GM21528 (cell line): Measurements from ENCODE around the gene HYAL1.
"Not testable (repeated sequence)": the region's sequence is repeated elsewhere in the genome, so short reads cannot be mapped to it uniquely, and the experiment has no call there.

Source experiments
- ATAC-seq: cut with Tn5 transposase; IDR thresholded peaks from one replicate; pipeline ENCODE4 v1.9.1; 2021; ENCODE audit warnings: mild to moderate bottlenecking, moderate library complexity; ENCODE audit not compliant: unreplicated experiment, low FRiP score

The HYAL1 gene

DNA sequence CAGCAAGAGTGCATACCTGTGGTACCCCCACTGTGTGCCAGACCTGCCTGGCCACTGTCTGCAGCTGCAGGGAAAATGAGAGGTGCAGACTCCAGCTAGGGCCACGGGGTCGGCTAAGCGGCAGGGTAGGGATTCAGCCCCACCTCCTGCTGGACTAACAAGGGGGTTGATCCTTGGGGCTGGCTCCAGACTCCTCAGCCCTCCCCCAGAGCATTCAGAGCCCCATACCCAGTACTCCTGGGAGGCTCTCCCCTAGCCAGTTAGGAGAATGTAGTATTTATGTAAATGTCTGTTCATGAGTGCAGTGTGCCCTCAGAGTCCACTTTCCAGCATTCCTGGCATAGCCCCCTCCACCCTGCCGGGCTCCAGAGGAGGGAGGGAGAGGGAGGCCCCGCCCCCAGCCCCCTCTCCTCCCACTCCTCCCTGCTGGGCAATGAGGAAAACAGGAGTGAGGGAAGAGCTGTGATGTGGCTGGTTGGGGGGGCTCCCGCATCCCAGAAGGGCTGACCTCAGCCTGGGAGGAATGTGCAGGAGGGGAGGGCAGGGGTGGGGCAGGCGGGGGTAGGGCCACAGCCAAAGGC lies 38.9 kb downstream of the HYAL1 start:
- ATAC-seq, result no peak

DNA sequence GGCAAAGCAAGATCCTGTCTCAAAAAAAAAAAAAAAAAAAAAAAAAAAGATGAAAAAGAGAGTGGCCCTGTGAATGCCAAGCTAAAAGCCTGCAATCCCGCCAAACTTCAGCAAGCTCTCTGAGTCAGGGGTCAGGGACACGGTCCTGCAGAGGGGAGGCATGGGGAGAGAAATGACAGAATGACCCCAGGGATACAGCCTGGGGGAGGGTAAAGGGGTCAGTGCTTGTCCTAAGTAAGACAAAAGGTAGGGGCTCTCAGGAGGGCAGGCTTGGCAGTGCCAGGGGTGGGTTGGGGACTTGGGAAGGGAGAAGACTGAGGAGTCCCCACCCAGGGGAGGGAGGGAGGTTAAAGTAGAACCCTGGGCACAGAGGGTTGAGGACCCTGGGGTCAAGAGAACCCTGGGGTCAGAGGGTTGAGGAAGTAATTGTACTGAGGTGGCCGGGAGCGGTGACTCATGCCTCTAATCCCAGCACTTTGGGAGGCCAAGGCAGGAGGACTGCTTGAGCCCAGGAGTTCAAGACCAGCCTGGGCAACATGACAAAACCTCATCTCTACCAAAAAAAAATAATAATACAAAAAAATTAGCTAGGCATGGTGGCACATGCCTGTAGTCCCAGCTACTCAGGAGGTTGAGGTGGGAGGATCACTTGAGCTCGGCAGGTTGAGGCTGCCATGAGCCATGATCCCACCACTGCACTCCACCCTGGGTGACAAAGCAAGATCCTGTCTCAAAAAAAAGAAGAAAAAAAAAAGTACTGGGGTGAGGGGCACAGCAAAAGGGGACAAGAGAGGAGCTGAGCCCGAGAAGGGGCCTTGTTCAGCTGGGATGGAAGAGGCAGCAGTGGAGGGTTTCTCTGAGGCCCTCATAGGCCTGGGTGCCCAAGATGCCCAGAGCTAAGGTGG lies 39.6 kb downstream of the HYAL1 start:
- ATAC-seq, result no peak

DNA sequence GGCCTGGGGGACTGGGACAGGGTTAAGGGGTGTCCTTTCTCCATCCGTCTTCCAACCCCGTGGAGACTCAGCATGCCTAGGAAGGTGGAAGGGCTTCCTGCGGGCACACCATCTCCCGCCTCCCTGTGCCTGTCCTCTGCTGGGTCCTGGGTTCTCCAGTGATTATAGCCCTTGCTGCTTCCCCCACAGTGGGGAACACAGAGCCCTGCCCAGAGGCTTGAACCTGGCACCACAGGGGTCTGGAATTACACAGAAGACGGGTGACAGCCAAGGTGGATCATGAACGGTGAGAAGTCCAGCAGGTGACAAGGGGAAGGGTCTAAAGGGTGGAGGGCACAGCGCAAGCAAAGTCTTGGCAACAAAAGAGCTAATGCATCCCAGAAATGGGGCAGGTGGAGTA lies 40.6 kb downstream of the HYAL1 start:
- no peak for ATAC-seq

DNA sequence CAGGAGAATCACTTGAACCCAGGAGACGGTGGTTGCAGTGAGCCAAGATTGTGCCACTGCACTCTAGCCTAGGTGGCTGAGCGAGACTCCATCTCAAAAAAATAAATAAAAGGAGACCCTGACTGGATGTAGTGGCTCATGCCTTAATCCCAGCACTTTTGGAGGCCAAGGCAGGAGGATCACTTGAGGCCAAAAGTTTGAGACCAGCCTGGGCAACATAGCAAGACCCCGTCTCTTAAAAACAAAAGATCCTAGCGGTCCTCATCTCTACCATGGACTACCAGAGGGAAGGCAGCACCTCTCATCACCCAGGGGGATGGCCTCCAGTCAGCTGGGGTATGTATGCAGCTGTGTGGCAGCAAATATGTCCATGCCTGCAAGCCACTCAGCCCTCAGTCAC lies 41.2 kb downstream of the HYAL1 start:
- ATAC-seq, result not testable (repeated sequence)

DNA sequence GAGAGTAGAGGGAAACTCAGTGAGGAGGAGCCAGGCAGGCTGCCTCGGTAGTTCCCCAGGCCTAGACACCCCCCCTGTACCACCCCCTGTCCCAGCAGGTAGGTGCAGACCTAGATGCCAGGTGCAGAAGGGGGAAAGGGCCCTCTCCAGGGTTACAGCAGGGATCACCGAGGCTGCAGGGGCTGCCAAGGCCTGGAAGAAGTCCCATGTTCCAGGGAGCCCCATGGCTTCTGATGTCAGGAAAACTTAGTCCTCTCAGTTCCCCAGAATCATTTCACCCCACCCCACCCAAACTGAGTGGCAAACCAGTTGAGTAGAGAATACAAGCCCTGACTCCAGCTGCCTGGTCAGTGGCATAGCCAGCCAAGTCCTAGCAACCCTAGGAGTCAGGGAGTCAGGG lies 41.9 kb downstream of the HYAL1 start:
- no peak for ATAC-seq

DNA sequence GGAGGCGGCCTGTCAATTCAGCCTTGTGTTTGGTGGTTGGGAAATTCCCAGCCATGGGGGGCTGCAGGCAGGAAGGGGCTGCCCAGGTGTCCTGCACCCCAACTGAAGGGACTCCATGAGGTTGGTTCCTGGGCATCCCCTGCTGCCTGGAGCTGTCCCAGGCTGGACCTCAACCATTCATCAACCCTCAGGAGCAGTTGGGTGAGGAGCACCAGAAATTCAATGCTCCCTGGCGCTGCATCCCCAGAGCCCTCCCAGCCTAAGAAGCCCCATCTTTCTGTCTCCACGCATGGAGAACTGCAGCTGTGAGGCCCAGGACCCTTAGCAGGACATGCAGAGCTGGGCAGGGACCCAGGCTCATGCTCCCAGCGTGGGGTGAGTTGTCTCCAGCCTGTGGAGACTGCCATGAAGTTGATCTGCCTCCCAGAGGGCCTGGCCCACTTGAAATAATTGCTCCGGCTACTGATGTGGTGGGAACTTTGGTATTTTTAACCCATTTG lies 42.4 kb downstream of the HYAL1 start:
- ATAC-seq, result no peak

DNA sequence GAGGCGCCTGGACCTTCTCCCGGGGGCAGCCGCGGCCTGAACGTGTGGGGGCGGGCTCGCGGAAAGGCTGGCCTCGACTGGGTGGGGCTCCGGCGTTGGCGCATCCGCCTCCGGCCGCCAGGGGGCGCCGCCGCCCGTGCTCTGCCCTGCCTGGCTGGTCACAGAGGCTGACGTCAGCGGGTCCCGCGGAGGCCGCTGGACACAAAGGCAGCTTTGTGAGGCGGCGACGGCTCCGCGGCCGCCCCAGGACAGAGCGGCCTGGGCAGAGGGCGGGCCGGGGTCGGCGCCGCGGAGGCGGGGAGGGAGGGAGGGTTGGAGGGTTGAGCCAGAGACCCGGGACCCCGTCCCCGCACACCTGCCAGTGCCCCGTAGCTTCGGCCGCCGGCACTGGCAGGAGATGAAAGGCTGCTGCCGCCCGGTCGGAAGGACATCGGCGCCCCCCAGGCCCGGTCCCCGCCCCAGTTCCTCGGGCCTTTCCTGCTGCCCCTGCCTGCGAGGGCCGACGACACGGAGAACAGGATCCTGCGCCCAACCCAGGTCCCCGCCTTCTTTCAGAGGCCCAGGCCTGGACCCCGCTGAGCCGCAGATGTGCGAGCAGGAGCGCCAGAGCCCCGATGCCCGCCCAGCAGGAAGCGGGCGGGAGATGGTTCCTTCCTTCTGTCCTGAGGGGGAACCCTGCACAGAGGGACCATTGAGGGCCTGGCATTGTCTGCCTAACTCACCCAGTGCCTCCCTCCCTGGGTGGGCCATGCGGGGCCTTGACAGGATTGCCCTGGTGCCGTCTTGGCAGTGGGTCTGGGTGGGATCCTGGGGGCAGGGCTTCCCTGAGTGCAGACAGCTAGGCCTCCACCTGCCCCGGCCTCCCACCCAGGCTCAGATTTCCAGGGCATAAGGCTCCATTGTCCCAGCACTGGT lies 43.1 kb downstream of the HYAL1 start:
- peak; percentile 81 for ATAC-seq

DNA sequence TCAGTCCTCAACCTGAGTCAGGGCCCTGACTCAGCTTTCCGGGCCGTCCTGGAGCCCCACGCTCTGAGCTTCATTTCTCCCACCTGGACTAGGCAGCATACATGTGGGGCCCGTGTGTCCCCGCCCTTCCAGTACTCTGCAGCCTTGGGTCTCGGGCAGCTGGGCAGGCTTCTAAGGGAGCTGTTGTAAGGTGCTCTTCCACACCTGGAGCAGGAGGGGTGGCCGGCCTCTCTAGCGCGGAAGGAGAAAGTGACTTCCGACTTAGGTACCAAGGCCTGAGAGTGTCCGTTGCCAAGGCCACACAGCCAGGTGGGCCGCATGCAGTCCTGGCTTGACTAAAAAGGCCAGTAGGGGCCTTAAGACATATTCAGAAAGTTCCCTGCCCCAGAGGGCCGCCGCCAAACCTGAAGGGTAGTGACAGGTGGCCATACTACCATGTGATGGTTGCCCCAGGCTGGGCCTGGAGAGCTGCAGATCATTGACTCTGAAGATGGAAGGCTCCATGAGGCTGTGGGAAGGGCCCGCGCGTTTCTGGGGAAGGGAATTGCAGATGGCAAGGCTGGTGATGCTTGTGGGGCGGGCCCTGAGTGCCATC lies 43.8 kb downstream of the HYAL1 start:
- peak; percentile 33 for ATAC-seq

DNA sequence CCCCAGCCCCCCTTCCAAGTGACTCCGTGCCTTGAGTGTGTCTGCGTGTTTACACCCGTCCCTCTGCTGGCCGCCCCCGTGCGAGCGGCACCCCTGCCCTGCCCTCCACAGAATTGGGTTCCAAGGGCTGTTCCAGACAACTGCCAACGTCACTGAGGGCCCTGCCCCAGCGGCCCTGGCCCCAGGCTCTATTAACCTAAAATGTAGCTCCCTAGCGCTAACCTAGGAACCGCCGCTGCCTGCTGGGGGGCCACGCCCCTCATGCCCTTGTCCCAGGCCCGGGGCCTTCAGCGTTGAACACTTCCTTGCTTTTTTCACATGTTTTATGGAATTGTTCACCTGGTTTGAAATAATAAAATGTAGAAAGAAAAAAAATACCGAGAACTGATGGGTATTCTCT lies 44.4 kb downstream of the HYAL1 start:
- no peak for ATAC-seq

DNA sequence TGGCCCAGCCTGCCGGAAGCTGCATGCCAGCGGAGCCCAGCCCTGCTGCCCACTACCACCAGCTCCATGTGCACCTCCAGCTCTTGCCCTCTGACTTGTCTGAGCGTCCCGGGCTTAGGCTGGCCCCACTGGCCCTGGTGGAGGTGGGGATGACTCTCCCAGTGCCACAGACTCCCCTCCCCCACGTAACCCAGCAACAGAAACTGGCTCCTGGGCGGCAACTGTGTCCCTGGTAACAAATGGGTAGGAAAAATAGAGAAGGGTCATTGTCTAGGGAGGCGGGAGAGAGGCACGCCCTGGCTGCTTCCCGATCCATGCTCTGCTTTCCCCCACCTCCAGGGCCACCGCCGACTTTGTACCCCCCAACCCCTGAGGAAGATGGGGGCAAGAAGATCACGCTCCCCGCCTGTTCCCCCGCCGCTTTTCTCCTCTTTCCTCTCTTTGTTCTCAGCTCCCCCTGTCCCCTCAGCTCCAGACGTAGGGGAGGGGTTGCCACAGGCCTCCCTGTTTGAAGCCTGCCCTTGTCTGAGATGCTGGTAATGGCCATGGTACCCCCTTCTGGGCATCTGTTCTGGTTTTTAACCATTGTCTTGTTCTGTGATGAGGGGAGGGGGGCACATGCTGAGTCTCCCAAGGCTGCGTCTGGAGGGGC lies 45.2 kb downstream of the HYAL1 start:
- no peak for ATAC-seq

DNA sequence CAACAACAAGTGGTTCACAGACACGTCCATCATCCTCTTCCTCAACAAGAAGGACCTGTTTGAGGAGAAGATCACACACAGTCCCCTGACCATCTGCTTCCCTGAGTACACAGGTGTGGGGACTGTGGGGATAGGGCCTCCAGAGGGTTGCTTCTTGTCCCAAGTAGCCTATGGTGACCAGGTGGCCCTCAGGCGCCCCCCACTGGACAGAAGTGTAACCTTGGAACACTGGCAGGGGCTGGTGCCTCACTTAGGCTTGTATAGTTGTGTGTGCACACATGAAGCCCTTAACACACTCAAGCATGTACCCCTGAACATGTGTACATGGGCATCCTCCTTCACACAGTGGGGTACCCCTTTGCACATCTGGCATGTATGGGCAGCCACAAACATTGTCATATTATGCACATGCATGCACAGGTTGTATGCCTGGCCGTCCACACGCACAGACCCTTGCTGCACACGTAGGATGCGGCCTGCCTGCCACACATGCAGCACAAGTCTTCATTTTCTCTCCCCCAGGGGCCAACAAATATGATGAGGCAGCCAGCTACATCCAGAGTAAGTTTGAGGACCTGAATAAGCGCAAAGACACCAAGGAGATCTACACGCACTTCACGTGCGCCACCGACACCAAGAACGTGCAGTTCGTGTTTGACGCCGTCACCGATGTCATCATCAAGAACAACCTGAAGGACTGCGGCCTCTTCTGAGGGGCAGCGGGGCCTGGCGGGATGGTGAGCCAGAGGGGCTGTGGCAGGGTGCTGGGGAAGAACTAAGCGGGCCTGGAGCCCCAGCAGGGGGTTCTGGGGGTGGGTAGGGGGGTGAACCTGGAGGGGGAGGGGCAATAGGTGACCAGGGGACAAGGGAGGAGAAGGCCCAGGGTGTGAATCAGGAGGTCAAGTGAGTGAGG lies 46.1 kb downstream of the HYAL1 start:
- ATAC-seq, result no peak

DNA sequence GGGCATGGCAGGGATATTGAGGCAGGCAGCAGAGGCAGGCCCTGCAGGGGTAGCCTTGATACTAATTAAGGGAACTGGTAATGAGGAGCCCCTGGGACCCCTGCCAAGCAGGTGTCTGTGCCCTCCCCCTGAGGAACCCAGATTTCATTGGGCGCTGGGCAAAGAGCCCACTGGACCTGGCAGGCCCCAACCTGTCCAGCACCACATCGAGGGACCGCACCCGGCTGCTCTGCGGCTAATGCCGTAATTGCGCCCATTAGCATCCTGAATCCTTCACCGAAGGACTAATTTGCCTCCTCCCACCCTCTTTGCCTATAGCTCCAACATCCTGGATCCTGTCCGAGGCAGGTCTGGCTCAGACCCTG lies 48.1 kb downstream of the HYAL1 start:
- no peak for ATAC-seq

DNA sequence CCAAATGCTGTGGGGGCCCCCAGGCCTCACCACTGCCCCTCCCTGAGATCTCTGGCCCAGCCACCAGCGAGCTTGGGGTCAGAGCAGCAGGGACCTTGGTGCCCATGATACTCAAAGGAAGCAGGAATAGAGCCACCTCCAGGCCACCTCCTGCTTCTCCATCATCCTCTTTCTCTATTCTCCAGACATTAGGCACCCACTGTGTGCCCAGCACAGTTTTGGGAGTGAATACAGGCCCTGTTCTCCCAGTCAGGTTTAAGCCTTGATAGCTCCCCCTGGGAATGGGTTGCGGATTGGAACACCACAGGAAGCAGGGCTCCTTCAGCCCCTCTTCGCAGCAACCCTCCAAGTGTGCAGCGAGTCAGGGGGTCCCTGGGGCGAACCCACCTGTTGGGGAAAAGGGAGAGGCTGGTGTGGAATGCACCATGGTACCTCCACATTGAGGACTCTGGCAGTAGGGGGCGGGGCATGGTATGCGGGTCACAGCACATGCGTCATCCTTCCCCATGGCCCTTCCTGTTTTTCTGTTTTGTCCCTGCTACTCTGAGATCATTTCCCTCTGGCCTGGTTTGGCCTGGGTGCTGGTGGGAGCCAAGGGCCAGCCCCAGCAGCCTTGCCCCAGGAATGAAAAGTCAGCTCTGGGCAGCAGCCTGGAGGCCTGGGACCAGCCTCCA lies 48.7 kb downstream of the HYAL1 start:
- no peak for ATAC-seq

DNA sequence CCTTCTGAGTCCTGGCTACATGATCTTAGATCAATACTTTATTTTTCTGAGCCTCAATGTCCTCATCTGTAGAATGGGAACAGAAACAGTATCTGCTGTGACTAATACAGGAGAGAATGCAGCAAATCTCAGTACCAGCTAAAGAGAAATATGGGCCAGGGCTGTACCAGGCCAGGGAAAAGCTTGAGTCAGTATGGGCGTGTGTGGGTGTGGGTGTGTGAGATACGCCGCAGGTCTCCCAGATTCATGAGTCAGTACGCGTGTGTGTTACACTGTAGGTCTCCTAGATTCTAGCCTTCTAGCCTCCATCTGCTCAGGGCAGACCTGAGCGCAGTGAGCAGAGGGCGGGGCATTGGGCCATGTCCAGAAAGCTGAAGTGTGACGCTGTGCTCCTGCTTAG lies 52.2 kb downstream of the HYAL1 start:
- no peak for ATAC-seq

DNA sequence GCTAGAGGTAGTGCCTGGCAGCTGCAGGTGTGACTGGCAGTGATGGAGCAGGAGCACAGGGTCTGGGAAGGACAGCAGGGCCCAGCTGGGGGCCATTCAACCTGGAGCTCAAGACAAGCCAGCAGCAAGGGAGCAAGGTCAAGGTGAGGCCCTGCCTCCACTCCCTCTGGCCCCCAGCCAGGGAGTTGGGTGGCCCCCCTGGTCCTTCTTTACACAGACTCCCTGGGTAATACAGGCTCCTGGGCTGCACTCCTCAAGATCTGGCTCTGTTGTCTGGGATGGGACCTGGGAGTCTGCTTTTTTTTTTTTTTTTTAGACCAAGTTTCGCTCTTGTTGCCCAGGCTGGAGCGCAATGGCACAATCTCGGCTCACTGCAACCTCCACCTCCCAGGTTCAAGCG lies 52.9 kb downstream of the HYAL1 start:
- ATAC-seq, result no peak
